ENCODE data around the gene BCO1.

Gene BCO1

GRCh38 chr16:81314603-81315270 is 76.2 kb downstream of the BCO1 start, which contains the start of gene GAN:
Gene GAN (plus strand): TSS chr16:81314962. CDS start chr16:81315114, 152 bp downstream.
- DNase-seq: peak; percentile 94 to 99 (median 96)
- intact Hi-C loops (cut with DNase I): loop anchor here (5.0 to 10.0 kb wide), 3 partner anchors 110 to 310 kb away; partner anchors contain the start of genes CENPN, CMC2 and GCSH

- DNase-seq: peak; percentile 25 to 94 (median 52)
Measured at GRCh38 chr16:81315271-81316175, 77.0 kb downstream of the BCO1 start.

GRCh38 chr16:81316176-81316496 is 77.6 kb downstream of the BCO1 start:
- DNase-seq: no peak
- intact Hi-C loops (cut with DNase I): loop anchor here (5.0 to 10.0 kb wide), 3 partner anchors 111 to 311 kb away; partner anchors contain the start of genes CENPN, CMC2 and GCSH

More at GRCh38 chr16:81315271-81316175, 77.0 kb downstream of the BCO1 start:
- intact Hi-C loops (cut with DNase I): loop anchor here (5.0 to 10.0 kb wide), 3 partner anchors 111 to 311 kb away; partner anchors contain the start of genes CENPN, CMC2 and GCSH

DNA sequence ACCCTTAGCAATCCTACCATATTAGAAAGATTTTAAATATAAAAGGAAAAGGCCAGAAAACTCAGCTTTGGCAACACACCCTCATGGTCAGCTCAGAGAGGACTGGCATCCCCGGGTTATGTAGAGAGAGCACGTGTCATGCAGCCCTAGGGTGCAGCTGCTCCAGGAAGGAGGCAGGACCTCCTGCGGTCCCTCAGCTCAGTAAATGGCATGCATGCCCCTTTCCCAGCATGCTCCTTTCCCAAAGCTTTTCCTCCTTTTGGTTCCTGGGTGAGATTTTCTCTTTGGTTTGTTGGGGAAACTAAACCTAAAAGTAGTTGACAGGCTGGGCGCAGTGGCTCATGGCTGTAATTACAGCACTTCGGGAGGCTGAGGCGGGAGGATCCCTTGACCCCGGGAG is 80.2 kb downstream of the BCO1 start:
- DNase-seq: no peak
- intact Hi-C loops (cut with DNase I): loop anchor here (5.0 to 10.0 kb wide), 3 partner anchors 114 to 314 kb away; partner anchors contain the start of genes CENPN, CMC2 and GCSH

- intact Hi-C loops (cut with DNase I): loop anchor here (5.0 to 10.0 kb wide), 3 partner anchors 115 to 315 kb away; partner anchors contain the start of genes CENPN, CMC2 and GCSH
- DNase-seq: no peak
Measured at GRCh38 chr16:81319221-81319912, 80.9 kb downstream of the BCO1 start.

GRCh38 chr16:81321039-81321438 is 82.5 kb downstream of the BCO1 start:
- intact Hi-C loops (cut with DNase I): no loop called here
- DNase-seq: no peak

GRCh38 chr16:81321536-81321935 is 83.0 kb downstream of the BCO1 start:
- intact Hi-C loops (cut with DNase I): no loop called here
- DNase-seq: no peak

- intact Hi-C loops (cut with DNase I): no loop called here
- DNase-seq: peak in 1 of 10 donors; percentile 5
Measured at GRCh38 chr16:81324808-81325207, 86.3 kb downstream of the BCO1 start.

DNA sequence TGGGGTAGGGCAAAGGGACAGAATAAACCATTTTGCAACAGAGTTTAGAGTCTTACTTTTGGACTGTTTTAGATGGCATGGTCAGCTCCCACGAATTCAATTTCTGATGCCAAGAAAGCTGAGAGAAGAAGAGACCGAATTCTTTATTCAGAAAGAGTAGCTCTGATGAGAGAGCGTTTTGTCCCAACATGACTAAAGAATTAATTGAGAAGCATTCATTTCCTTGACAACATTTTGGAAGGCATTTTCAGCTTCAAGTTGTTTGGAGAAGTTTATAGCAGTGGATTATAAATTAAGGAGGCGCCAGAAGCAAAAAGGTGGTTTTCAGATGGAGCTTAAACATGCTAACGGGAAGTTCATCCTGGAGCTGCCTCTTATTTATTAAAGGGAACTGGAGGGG is 88.5 kb downstream of the BCO1 start:
- intact Hi-C loops (cut with DNase I): no loop called here
- DNase-seq: no peak

- DNase-seq: no peak
- intact Hi-C loops (cut with DNase I): no loop called here
Measured at GRCh38 chr16:81327447-81328196, 89.1 kb downstream of the BCO1 start.

- DNase-seq: no peak
- intact Hi-C loops (cut with DNase I): no loop called here
Measured at GRCh38 chr16:81329947-81330346, 91.5 kb downstream of the BCO1 start.

DNA sequence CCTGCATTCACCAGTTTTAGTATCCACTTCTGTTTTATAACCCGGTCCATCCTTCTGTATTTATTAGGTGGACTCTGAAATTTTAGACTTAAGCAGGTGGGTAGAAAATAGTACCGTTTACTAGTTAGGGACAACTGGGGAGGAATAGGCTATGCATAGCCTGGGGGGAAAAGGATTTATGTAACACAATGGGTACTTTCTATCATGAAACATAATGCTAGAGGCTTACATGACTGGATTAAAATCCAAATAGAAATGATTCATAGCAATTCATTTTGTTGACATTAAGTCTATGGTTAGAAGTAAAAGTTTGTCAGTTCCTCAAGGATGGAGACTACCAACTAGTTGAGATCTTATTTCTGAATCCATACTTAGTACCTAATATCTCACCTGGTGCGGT is 94.9 kb downstream of the BCO1 start:
- no peak for DNase-seq
- intact Hi-C loops (cut with DNase I): no loop called here

DNA sequence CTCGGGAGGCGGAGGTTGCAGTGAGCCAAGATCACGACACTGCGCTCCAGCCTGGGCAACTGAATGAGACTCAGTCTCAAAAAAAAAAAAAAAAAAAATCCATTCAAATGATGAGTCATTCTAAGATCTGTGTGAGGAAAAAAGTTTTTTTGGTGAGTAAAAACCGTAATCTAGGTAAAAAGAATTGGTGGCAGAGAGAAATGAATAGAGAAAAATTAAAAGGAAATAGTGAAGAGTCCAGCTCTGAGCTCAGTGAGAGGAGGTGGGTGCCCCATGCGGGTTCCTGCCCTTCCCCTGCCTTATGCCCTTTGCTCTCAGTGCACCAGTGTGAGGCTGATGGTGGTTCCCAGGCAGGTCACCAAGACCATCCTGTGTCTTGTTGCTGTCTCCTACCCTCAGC is 97.2 kb downstream of the BCO1 start:
- no peak for DNase-seq
- intact Hi-C loops (cut with DNase I): no loop called here

DNA sequence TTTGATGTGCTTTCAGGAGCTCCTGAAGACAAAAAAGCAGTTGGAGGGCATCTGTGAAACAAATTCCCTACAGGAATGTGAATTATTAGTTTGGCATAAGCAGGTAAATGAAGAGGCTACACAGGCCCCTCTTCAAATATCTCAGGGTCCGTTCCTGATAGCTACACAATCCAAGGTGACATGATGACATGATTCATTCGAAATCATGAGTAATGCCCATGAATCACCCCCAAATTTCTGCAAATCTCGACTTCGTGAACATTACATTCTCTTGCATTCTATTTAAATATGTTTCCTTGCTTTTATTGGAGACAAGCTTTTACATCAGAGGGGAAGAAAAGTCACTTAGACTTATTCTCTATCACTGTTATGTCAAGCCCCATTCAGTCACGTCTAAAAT is 98.6 kb downstream of the BCO1 start:
- intact Hi-C loops (cut with DNase I): no loop called here
- no peak for DNase-seq
